Measurements from ENCODE around the gene APOM.

DNA sequence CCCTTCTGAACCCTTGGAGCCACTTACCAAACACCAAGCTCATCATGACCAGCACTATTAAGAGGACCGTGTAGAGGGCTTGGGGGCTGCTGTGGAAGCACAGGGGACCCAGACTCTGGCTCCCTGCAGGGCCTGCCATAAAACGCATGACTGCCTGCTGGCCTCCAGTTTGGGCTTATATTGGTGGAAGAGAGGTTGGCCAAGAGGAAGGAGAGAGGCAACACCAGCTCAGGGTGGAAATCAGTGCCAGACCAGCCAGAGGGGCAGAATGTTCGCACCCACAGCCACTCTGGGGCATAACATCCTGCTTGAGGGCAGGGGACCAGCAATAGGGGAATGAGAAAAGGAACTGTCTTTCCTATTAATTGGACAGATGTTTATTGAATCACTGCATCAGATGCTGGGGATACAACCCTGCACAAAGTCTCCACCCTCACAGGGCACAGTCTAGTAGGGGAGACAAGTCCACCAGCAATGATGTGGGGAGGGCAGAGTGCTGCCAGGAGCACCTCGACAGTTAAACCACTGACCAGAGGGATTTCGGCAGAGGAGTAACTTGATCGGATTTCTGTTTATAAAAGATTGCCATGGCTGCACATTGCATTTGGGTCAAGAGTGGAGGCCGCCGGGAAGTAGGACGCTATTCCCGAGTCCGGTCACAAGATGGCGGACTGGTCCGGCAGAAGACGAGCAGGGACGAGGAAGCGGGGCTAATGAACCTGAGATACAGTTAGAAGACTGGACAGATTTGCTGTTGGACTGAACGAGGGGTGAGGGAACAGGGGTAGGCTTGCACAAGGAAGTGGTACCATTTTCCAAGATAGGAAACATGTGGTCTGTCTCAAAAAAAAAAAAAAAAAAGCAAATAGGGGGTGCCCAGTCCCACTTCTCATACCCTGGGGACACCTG lies 24.8 kb downstream of the APOM start, which contains the start of gene LY6G5C:
- TF ChIP-seq, protein P1, sequence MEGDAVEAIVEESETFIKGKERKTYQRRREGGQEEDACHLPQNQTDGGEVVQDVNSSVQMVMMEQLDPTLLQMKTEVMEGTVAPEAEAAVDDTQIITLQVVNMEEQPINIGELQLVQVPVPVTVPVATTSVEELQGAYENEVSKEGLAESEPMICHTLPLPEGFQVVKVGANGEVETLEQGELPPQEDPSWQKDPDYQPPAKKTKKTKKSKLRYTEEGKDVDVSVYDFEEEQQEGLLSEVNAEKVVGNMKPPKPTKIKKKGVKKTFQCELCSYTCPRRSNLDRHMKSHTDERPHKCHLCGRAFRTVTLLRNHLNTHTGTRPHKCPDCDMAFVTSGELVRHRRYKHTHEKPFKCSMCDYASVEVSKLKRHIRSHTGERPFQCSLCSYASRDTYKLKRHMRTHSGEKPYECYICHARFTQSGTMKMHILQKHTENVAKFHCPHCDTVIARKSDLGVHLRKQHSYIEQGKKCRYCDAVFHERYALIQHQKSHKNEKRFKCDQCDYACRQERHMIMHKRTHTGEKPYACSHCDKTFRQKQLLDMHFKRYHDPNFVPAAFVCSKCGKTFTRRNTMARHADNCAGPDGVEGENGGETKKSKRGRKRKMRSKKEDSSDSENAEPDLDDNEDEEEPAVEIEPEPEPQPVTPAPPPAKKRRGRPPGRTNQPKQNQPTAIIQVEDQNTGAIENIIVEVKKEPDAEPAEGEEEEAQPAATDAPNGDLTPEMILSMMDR (IDR thresholded peaks at IDR 0.05), result peak in 3 of 4 experiments; percentile 66 to 85 (median 67)
- peak; percentile 44 for TF ChIP-seq POLR2AphosphoS5 (IDR thresholded peaks at IDR 0.05)

Data from gastroesophageal sphincter (tissue), 3 donors.